Smooth muscle cell of the brain vasculature (primary cell): Measurements from ENCODE around the gene UGT3A2.

Experiments
- DNase-seq: peaks from one replicate; pipeline ENCODE4 v3.0.0-alpha.2; 2012; ENCODE audit warnings: low read depth, low spot score

The UGT3A2 gene

DNA sequence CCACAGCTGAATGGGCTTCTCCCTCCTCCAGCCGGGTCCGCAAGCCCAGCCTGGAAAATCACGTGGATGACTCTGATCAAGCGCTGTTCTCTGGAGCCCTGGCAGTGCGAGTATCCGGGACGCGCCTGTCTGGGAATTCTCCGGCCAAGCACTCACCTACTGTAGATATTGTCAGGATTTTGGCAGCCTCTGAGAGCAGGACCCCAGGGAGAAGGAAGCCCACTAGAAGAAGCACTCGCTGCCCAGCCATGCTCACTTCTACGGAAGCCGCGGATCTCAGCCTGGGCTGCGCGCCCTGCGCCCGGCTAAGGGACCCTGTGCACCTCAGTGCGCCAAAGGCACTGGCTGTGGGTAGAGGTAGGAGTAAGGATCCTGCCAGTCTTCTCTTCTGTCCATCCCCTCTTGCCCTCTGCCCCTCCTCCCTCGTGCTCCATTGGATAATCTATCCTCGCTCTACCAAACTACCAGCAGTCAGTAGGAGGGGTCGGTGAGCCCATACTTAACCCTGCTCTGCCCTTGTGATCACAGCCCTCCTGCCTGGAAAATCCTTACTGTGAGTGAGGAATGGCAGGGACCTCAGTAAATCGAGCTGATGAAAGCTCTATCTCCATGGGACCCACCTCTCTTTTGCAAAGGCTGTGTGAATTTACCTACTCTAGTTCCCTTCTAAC, at the start of gene UGT3A2:
TSS of gene UGT3A2 (minus strand) at position 343 of the 671 bp plus-strand sequence. CDS start at position 250, 93 bp downstream.
- no peak for DNase-seq

- no peak for DNase-seq
These were observed 44.6 kb upstream of the UGT3A2 start for GRCh38 chr5:36111238-36111637.

DNA sequence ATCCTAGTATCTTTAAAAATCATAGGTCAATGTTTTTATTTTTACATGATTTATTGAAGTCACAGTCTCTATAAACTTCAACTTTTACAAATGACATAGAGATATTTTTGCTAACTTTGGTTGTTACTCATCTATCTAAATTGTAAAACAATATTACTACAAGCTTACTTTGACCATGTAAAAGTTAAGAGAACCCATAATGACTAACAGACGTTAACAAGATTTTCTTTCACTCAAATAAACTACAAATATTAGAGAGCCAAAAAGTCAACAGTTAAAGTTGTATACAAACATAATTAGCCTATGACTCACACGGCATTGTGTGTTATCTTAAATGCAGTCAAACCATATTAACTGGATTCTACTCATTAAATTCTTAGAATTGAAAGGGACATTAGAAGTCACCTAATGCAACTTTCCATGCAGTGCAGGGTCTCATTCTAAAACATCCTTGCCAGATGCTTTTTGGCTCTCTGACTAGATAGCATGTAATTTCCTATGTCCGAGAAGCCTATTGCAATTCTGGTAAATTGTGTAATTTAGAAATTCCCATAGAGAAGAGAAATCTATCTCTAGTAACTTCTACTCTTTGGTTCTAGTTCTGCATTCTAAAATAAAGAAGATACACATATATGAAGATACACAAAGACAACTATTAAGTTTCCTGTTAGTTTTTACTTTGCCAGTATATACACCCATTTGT, 42.2 kb upstream of the UGT3A2 start:
- no peak for DNase-seq

- DNase-seq = no peak
These were observed 39.1 kb upstream of the UGT3A2 start for GRCh38 chr5:36105819-36106218.

DNA sequence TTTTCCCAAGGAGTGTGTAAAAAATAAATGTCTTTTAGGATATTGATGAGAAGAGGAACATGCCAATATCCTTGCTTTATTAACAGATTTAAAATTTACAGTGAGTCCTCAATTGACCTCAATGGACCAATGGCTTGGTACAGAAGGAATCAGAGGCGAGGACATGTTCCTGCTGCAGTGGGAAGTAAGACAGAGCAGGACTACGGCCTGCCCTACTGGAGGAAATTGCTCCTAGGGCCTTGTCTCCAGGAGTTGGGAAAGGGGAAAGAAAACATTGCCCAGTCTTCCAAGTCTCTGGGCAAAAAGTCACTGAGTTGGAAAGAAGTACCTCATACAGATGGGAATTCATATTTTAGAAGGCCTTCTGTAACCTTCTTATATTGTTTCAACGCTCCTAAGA, 33.1 kb upstream of the UGT3A2 start:
- DNase-seq = no peak

GRCh38 chr5:36096486-36096885, 29.8 kb upstream of the UGT3A2 start:
- no peak for DNase-seq

DNA sequence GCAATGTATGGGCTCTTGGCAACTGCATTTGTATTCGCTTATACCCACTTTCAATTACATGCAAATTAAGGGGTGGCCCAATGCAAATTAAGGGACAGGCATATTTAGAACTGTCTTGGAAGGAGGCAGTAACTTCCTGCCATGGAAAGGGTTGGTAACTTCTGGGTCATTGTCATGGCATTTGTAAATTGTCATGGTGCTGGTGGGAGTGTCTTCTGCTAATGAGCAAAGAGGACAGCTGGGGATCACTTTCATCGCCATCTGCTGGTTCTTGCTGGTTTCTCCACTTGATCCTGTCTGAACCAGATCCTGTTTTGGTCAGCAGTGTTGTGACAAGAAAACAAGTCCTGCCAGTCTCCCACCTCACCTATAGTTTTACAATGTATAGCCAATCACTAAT, 23.3 kb upstream of the UGT3A2 start:
- DNase-seq = no peak

- DNase-seq = peak; percentile 13
These were observed 12.6 kb upstream of the UGT3A2 start for GRCh38 chr5:36079200-36079781.

- no peak for DNase-seq
These were observed 11.7 kb upstream of the UGT3A2 start for GRCh38 chr5:36078430-36078829.

- no peak for DNase-seq
These were observed 7.0 kb upstream of the UGT3A2 start for GRCh38 chr5:36073595-36074216.

DNA sequence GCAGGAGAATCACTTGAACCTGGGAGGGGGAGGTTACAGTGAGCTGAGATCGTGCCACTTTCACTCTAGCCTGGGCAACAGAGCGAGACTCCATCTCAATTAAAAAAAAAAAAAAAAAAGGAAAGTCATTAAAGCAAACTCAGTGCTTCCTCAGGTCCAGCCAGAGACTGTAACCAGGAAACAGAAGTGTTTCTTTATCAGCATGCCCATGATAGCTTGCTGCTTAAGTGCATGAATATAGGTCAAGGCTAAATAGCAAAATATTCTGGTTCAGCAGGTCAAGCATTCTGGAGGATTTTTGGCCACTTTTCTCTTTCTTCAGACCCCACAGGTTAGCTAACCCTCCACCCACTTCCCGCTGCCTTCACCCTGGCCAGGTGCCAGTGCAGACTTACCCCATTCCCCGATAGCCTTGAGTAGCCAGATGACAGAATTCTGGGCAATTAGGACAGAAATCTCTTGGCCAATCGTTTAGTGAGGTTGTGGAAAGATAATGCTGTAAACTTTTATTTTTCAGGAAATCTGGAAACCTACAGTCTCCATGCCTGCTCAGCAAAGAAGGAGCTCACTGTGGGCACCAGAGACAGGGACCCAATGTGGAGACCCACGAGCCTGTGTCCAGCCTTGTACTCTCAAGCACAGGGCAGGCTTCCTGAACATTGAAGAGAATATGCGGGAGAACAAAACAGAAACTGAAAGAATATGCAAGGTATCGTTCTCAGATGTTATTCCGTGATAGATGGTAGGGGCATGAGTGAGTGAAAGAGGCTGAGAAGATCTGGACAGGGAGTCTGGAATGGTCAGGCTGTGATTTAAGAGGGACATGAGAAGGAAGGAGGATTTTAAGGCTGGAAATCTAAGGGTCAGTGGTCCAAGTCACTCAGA, 4.2 kb upstream of the UGT3A2 start:
- DNase-seq = no peak

- no peak for DNase-seq
These were observed 2.1 kb upstream of the UGT3A2 start for GRCh38 chr5:36068751-36069281.

DNA sequence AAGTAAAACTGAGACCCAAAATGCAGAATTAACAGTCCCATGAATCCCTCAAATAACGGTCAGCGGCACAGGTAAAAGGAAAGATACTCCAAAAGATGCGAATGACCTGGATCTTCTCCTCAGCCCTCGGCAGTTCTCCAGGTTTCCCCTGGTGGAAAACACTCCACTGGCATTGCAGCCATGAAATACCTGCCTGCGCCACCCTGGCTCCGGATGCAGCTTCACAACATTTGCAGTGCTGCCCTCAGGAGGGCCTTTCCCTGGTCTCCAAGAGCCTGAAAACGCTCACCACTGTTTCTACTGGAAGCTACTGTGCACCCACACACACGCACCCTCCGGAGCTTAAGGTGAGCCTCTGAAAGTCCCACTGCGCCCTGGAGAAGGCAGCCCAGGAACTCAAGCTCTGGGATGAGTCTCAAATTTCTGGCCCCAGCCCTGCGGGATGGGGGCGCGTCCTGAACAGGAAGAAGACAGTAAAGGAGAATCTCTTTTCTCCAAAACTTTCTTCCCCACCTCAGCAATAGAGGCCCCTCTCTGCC, 612 bp downstream of the UGT3A2 start:
- DNase-seq = no peak

DNA sequence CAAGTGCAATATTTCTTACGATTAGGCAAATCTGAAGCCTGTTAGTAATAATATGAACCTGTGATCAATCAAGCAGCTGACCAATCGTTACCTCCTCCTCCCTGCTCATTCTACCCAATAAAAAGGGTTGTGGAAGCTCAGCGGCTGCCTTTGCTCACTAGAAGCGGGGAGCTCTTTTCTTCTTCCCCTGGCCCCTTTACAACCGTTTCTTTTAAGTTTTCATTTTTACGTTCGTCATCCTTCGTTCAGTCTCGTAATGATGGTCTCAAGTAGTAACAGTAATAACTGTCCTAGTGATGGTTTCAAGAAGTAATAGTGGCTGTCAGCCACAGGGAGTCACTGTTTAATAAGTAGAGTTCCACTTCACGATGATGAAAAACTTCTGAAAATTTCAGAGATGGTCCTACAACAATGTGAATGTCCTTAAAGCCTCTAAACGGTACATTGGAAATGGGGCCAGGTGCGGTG, 6.2 kb downstream of the UGT3A2 start:
- DNase-seq = no peak

- no peak for DNase-seq
These were observed 6.9 kb downstream of the UGT3A2 start for GRCh38 chr5:36059571-36060419.

- DNase-seq = no peak
These were observed 7.9 kb downstream of the UGT3A2 start for GRCh38 chr5:36058776-36059175.

DNA sequence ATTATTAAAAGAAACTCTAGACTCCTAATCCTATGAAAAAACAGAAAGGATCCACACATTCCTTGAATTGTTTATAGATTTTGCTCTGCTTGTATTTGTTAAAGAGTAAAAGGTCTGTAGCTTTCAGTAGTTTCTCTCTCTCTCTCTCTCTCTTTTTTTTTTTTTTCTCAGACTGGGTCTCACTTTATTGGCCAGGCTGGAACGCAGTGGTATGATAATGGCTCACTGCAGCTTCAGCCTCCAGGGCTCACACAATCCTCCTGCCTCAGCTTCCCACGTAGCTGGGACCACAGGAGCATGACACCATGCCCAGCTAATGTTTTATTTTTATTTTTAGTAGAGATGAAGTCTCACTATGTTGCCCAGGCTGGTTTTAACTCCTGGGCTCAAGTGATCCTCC, 9.3 kb downstream of the UGT3A2 start:
- no peak for DNase-seq

- DNase-seq = no peak
These were observed 10.3 kb downstream of the UGT3A2 start for GRCh38 chr5:36056422-36056821.

DNA sequence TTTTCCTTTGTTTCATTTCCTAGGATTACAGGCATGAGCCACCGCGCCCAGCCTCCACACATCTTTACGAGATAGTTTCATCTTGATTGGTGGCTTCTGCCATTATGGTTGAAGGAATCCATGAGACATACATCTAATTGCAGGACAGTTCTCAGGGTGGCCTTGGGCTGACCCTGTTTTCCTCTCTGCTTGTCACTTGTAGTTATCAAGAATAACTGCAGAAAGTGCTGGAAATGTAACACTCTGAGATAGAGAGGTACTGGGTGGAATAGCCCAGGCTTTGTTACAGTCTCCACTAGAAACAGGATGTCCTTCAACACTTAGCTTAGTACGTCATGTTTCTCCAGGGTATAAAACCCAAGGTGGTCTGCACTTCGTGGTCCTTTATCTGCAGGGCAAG, 10.7 kb downstream of the UGT3A2 start:
- no peak for DNase-seq

- no peak for DNase-seq
These were observed 12.0 kb downstream of the UGT3A2 start for GRCh38 chr5:36054647-36055046.
